HG03196 (cell line): ENCODE measurements around the gene ADAMTSL3.

Source experiments
- ATAC-seq: cut with Tn5 transposase; IDR thresholded peaks from one replicate; pipeline ENCODE4 v1.9.1; 2021; ENCODE audit not compliant: unreplicated experiment

ADAMTSL3 gene

DNA sequence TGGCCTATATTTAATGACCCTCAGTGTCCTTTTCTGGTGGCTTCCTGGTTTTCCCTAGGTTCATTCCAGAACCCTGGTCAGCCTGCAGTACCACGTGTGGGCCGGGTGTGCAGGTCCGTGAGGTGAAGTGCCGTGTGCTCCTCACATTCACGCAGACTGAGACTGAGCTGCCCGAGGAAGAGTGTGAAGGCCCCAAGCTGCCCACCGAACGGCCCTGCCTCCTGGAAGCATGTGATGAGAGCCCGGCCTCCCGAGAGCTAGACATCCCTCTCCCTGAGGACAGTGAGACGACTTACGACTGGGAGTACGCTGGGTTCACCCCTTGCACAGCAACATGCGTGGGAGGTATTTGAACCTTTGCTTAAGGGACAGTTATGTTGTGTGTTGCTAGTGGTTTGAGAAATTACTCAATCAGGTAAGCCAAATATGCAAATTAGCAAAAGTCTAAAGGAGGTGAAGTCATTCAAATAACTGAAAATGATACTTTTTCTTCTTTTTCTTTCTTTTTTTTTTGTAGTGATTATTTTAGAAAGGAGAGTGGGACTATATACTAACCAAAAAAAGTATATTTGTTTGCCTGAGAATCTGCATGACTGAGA is 259.2 kb downstream of the ADAMTSL3 start:
- ATAC-seq = no peak

DNA sequence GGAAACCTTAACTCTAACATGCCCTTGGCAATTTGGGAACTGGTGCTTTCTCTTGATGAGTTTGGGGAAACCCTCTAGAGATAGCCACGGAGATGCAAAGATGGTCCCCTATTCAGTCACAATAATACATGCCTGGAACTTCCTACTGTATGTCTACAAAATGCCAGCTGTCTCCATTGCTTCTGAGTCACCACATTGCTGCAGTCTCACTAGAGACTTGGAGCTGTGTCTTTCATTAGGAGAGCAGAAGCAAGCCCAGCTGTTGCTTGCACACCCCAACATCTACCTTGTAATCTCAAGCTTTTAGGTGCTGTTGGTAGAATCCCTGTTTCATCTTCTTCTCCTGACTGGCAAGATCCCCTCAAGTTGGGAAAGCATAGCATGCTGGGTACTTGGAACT is 261.0 kb downstream of the ADAMTSL3 start:
- ATAC-seq = no peak

- no peak for ATAC-seq
Measured at GRCh38 chr15:83917432-83917831, 263.5 kb downstream of the ADAMTSL3 start.

DNA sequence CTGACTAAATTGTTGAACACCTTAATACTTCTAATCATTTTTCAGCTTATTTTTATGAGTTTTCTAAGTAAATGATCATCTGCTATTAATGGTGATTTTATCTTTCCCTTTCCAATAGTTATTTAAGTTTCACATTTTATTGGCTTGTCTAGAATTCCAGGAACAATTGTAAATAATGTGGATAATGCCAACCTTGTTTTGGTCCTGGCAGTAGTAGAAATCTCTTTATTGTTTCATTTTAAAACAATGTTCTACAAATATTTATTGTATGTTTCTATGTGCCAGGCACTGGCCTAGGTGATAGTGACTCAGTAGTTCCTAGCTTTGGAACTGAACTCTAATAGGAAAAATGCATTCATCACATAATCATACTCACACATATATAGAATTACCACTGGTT is 264.1 kb downstream of the ADAMTSL3 start:
- no peak for ATAC-seq

DNA sequence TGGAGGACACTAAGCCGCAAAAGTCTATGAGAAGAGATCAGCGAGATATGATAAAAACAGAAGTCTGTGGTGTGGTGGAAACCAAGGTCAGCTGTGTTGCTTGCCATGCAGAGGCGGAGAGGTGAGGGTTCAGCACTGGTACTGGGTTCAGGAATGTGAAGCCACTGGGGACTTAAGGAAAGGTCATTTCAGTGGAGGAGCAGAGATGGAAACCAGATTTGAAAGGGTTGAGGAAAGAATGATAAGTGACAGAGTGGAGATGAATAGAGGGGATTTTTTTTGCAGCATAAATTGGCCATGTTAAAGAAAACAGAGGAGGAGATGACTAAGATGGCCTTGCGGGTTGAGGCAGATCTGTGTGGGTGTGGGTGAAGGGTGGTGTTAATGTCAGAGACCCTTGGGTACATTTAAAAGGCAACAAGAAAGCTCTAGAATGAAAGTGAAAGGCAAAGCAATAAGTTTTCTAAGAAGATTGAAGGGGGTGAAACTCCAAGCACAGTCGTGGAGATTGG is 265.5 kb downstream of the ADAMTSL3 start:
- ATAC-seq = peak; percentile 78

- ATAC-seq = no peak
Measured at GRCh38 chr15:83919978-83920510, 266.1 kb downstream of the ADAMTSL3 start.

DNA sequence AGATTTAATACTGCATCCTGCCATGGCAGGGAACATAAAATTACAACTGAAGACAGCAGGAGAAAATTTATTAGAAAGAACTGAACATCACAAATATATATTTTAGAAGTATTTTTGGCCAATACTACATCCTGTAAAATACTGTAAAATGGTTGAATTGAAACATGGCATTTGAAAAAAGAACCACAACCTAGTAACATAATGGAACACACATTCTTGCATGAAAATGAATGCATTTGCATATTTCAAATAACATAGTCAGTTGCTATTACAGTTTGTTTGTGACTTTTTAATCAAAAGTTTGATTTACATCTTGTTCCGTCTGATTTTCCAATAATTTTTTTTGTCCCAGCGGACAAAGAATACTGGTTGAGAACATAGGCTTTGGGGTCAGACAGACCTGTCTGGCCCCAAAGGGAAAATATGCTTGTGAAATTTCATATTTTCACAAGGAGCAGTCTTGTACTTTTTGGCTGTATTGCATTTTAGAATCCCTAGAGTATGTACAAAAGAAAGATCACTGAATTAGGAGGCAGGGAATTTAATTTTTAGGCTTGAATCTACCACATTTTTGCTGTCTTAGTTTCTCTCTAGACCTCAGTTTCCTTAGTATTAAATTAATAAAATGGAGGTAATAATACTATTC is 268.8 kb downstream of the ADAMTSL3 start:
- ATAC-seq = no peak

GRCh38 chr15:83926116-83926515 is 272.2 kb downstream of the ADAMTSL3 start:
- ATAC-seq = no peak

- ATAC-seq = peak; percentile 30
Measured at GRCh38 chr15:83927704-83928391, 273.9 kb downstream of the ADAMTSL3 start.

DNA sequence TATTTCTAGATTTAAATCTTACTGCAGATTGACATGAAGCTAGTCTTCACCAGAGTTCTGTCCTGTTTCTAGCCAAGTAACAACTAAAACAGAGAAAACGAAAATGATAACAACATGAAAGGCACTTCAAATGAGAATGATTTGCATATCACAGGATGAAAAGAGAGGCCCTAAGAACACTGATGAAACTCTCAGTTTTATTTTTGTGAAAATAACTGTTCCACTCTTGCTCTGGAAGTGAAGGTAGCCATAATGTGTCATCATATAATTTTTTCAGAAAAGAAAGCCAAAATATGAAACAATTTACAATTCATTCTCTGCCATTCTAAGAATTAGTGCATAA is 274.4 kb downstream of the ADAMTSL3 start:
- ATAC-seq = peak; percentile 86

DNA sequence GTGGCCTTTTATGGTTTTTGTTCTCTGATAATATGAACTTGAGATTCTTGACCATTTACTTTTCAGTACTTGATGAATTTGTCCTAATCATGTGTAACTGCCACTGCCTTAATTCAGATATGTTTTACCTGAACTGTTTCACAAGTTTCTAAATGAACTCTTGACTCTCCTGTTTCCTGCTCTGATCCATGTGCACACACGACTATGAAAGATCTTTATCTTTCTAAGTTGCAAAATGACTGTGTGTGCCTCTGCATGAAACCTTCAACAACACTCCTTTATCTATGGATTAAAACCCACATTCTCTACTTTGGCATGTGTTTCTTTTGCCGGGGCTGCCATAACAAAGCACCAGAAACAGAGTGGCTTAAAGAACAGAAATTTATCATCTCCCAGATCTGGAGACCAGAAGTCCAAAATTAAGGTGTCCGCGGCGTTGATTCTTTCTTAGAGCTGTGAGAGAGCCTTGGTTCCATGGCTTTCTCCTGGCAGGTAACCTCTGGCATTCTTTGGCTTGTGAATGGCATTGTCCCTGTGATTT is 275.0 kb downstream of the ADAMTSL3 start:
- peak; percentile 39 for ATAC-seq

DNA sequence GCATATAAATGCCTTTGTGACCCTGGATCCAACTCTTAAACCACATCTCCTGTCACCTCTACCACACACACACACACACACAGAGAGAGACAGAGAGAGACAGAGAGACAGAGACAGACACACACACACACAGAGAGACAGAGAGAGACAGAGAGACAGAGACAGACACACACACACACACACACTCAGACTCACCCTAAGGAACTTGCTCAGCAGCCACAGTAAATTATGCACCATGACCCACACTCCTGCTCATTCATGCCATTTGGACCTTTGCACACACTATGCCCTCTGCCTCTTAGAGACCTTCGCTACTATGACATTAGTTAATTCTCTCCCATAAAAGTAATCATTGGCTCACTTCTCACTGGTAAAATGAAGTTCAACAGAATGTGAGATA is 275.7 kb downstream of the ADAMTSL3 start:
- ATAC-seq = no peak

DNA sequence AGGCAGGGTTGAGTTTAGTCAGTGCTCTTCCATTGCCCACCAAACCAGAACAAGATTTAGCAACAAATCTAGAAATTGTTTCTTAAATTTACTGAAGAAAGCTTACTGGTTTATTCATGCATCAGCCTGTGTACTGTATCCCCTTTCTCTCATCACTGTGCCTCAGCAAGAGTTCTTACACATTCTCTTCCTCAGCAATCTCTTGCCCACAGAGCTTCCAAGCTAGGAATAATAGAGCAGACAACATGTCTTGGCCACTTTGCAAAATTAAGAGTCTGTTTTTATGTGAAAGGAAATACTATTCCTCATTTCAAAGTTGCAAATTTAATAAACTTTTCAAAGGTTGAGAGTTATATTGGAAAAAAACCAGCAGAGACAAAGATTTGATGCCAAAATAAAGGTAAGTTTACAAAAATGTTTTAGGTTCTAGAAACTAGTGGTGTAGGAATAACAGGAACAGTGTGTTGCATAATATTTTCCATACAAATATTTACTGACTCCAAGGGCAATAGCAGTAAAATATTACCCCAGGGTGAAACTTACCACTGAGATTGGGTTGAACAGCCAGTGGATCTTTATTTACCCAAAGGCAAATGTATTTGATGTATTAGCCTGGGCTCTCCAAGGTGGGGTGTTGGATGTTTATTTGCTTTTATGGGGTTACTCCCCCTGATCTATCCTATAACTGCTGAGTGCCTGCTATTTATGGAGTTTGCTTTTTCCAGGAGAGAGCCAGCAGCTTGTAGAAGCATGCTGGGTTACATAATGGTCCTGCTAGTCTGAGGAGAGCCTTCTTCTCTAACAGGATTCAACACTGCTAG is 276.7 kb downstream of the ADAMTSL3 start:
- no peak for ATAC-seq

DNA sequence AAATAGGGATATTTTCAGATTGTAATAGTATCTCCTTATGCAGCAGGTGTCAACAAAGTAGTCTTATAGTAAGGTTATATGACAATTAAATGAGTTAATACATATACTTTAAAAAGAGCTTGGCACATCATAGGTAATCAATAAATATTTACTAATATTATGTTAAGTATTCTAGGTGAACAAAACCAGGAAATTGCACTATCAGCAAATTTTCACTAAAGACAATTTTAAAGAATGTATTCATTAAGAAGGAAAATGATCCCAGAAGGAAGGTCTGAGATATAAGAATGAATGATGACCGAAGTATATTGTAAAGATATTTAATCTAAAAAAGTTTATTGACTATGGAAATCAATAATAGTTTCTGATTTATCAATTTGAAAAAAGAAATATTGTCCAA is 281.9 kb downstream of the ADAMTSL3 start:
- no peak for ATAC-seq

GRCh38 chr15:83940136-83940535 is 286.2 kb downstream of the ADAMTSL3 start:
- no peak for ATAC-seq

DNA sequence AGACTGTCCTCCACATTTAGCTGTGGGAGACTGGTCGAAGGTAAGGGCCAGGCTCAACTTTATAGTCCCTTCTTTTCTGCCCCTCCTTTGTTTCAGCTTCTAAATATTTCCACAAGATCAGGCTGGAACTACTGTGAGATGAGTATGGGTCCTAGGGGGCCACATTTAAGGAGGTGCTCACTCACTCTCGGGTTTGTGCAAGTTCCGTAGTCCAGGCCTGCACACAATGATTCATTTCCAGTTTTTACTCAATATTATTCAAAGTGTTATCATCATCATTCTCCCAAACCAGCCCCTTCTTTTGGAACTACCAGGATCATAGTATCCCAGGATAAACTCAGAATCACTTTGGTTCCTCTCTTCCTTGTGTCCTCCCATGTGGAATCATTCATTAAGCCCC is 289.1 kb downstream of the ADAMTSL3 start:
- ATAC-seq = no peak

GRCh38 chr15:83943849-83944404 is 290.0 kb downstream of the ADAMTSL3 start:
- no peak for ATAC-seq

DNA sequence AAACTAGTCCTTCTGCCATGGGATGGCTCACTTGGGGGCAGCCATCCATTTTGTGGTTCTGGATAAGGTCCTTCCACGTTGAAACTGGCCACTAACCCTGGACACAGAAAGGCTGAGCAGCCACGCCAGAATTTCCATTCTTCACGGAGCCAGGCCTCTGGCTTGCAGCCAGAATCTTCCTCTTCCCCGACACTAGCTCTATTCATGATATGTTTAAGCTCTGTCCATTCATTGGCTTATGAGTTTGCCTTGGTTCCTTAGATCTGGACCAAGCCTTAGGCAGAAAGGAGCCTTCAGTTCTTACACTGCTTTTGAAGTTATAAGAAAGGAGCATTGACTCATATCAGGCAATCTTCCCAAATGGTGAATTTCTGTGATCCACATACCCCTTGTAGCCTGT is 293.2 kb downstream of the ADAMTSL3 start:
- ATAC-seq = no peak

DNA sequence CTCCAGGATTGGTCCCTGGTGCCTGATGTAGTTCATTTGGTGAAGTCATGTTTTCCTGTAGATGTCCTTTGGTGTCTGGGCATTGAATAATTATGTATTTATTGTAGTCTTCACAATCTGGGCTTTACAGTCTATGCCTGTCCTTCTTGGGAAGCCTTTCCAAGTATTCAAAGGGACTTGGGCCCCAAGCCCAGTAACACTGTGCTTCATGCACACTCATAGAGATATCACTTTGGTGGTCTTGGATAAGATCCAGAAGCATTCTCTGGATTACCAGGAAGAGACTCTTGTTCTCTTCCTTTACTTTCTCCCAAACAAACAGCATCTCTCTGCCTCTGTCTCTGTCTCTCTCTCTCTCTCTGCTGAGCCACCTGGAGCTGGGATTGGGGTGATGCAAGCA is 300.6 kb downstream of the ADAMTSL3 start:
- ATAC-seq = no peak

DNA sequence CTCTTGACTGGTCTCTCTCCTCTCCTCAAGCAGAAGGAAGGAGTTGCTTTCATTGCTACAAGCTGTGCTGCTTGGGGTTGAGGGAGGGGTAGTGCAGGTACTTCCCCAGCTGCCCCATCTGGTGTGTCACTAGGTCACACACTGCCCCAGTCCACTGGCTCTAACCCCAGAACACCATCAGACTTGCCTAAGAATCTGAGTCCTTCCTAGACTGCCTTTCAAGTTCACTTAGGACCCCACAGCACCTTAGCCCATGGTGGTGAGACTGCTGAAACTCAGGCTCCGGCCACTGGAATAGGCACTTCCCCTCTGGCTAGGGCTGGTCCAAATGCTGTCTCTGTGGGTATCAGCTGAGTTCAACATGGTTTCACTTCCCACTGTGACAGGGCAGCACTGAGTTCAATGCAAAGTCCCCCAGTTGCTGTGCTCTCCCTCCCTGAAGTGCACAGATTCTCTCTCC is 301.9 kb downstream of the ADAMTSL3 start:
- ATAC-seq = peak; percentile 95

DNA sequence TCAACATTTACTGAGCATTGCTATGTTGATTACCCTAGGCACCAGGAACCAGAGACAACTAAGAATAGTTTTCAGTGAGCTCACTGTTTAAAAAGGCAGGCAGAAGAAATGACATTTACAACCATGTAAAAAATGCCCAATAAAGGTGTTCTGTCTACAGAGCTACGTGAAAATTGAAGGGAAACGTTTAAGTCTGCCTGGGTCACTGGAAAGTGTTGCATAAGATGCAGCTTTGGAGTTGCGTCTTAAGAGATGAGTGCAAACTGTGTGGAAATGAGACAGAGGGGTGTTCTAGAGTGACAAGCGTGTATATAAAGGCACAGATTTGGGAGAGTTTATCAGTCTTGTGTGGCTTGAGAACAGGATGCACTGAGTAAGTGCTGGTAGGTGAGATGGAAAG is 303.0 kb downstream of the ADAMTSL3 start:
- ATAC-seq = no peak
